ENCODE data around the gene TMEM116. TPM values are rescaled to one million over a fixed set of nuclear protein-coding genes. Genes with fewer than 3 reads are reported as not detected.

TMEM116 gene
- total and polyA plus RNA-seq, 7 donors, result 3.0 to 16.6 (median 7.5) TPM

DNA sequence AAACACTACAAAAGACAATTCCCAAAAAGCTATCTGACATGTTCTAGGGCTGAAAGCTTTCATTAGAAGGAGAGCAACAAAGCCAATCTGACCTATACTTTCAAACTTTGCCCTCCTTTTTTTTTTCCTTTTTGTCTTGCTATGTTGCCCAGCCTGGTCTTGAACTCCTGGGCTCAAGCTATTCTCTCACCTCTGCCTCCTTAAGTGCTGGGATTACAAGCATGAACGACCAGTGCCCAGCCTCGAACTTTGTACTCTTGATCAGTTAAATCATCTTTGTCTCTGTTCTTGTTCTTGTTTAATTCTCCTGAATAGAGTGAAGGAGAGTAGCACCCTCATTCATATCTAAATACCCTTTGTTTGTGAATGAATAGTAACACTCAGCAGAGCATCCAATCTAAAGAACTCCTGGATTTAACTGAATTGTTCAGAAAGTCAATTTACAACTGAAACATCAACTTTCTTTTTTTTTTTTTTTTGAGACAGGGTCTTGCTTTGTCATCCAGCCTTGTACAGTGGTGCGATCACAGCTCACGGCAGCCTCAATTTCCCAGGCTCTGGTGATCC, 22.3 kb upstream of the TMEM116 start:
- H3K27me3 ChIP-seq, result no peaks in the 10 kb centered on the region
- no peaks in the 10 kb centered on the region for H3K9me3 ChIP-seq
- no peaks in the 10 kb centered on the region for H3K4me1 ChIP-seq
- peaks cover 31 to 100% (median 37%) of the 10 kb centered on the region in 4 donors for H3K36me3 ChIP-seq
- TF ChIP-seq, protein P1, sequence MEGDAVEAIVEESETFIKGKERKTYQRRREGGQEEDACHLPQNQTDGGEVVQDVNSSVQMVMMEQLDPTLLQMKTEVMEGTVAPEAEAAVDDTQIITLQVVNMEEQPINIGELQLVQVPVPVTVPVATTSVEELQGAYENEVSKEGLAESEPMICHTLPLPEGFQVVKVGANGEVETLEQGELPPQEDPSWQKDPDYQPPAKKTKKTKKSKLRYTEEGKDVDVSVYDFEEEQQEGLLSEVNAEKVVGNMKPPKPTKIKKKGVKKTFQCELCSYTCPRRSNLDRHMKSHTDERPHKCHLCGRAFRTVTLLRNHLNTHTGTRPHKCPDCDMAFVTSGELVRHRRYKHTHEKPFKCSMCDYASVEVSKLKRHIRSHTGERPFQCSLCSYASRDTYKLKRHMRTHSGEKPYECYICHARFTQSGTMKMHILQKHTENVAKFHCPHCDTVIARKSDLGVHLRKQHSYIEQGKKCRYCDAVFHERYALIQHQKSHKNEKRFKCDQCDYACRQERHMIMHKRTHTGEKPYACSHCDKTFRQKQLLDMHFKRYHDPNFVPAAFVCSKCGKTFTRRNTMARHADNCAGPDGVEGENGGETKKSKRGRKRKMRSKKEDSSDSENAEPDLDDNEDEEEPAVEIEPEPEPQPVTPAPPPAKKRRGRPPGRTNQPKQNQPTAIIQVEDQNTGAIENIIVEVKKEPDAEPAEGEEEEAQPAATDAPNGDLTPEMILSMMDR (IDR thresholded peaks at IDR 0.05), result no peak
- no peak for TF ChIP-seq POLR2A (IDR thresholded peaks at IDR 0.05)
- no peak for TF ChIP-seq EP300 (IDR thresholded peaks at IDR 0.05)
- no peak for TF ChIP-seq POLR2AphosphoS5 (IDR thresholded peaks at IDR 0.05)
- no peak overlapping the region for H3K4me3 ChIP-seq
- DNase-seq, result no peak
- no peak overlapping the region for H3K27ac ChIP-seq
- intact Hi-C loops (cut with DNase I), result no loop called here
- WGBS, 2 donors, result 69 to 86% methylated on average over 4 of the region's 4 CpGs

- H3K4me3 ChIP-seq, result no peak overlapping the region
- TF ChIP-seq EP300 (IDR thresholded peaks at IDR 0.05), result no peak
- TF ChIP-seq, protein P1 (IDR thresholded peaks at IDR 0.05), result no peak
- no peak for TF ChIP-seq POLR2AphosphoS5 (IDR thresholded peaks at IDR 0.05)
- no peaks in the 10 kb centered on the region for H3K4me1 ChIP-seq
- peaks cover 20 to 98% (median 26%) of the 10 kb centered on the region in 4 donors for H3K36me3 ChIP-seq
- H3K27ac ChIP-seq, result no peak overlapping the region
- no peaks in the 10 kb centered on the region for H3K9me3 ChIP-seq
- WGBS, 2 donors, result 91 to 94% methylated on average over 5 of the region's 5 CpGs
- no peaks in the 10 kb centered on the region for H3K27me3 ChIP-seq
- no peak for DNase-seq
- intact Hi-C loops (cut with DNase I), result no loop called here
Measured at GRCh38 chr12:112032292-112032691, 19.3 kb upstream of the TMEM116 start.

GRCh38 chr12:112031472-112031871, 18.5 kb upstream of the TMEM116 start:
- Histone ChIP-seq H3K36me3 (peaks cover 20 to 91% (median 26%) of the 10 kb centered on the region in 4 donors), H3K9me3 (no peaks in the 10 kb centered on the region), H3K27me3 (no peaks in the 10 kb centered on the region), H3K27ac (no peak overlapping the region), H3K4me1 (no peaks in the 10 kb centered on the region), H3K4me3 (no peak overlapping the region)
- intact Hi-C loops (cut with DNase I), result no loop called here
- no peak for DNase-seq
- no peak for TF ChIP-seq EP300 (IDR thresholded peaks at IDR 0.05)
- no peak for TF ChIP-seq POLR2A (IDR thresholded peaks at IDR 0.05)
- WGBS, 2 donors, result 83 to 89% methylated on average over 2 of the region's 2 CpGs

- Histone ChIP-seq H3K36me3 (peaks cover 12 to 73% (median 23%) of the 10 kb centered on the region in 4 donors), H3K4me1 (no peaks in the 10 kb centered on the region), H3K4me3 (no peak overlapping the region), H3K9me3 (no peaks in the 10 kb centered on the region), H3K27me3 (no peaks in the 10 kb centered on the region), H3K27ac (no peak overlapping the region)
- WGBS, 2 donors, result 87 to 89% methylated on average over 2 of the region's 2 CpGs
- intact Hi-C loops (cut with DNase I), result no loop called here
- TF ChIP-seq, protein P1 (IDR thresholded peaks at IDR 0.05), result no peak
- TF ChIP-seq POLR2AphosphoS5 (IDR thresholded peaks at IDR 0.05) (no peak), POLR2A (IDR thresholded peaks at IDR 0.05) (no peak), EP300 (IDR thresholded peaks at IDR 0.05) (no peak)
- DNase-seq, result no peak
Measured at GRCh38 chr12:112029301-112029700, 16.3 kb upstream of the TMEM116 start.

DNA sequence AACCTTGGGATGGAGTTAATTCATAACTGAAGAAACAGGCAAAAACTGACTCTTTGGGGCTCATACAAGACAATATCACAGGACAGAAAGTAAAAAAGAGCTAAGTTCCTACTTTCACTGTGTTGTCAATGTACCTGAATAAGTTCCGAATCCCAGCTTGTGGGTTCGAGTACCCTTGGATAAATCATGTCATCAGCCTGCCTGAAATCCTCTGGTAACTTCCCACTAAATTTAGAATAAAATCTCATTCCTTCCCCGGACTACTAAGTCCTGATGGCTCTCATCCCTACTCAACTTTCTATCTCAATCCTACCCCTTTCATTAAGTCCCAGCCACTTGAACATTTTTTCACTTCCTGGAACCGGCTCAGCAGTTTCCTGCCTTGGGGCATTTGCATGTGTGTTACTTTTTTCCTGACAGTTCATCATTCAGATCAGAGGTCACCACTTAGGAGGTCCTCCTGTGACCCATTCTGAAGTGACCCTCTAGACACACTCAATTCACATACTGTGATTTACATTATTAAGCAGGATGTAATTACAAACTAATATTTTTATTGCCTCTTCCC, 12.9 kb upstream of the TMEM116 start:
- H3K27ac ChIP-seq, result no peak overlapping the region
- no peak for DNase-seq
- WGBS, 2 donors, result 76 to 84% methylated on average over 4 of the region's 4 CpGs
- no peaks in the 10 kb centered on the region for H3K4me1 ChIP-seq
- no peak for TF ChIP-seq EP300 (IDR thresholded peaks at IDR 0.05)
- TF ChIP-seq, protein P1 (IDR thresholded peaks at IDR 0.05), result no peak
- no peak for TF ChIP-seq POLR2AphosphoS5 (IDR thresholded peaks at IDR 0.05)
- no peak for TF ChIP-seq POLR2A (IDR thresholded peaks at IDR 0.05)
- H3K4me3 ChIP-seq, result no peak overlapping the region
- H3K36me3 ChIP-seq, result peaks cover 3 to 71% (median 14%) of the 10 kb centered on the region in 4 donors
- H3K27me3 ChIP-seq, result no peaks in the 10 kb centered on the region
- H3K9me3 ChIP-seq, result no peaks in the 10 kb centered on the region
- intact Hi-C loops (cut with DNase I), result no loop called here

Measured in sigmoid colon (tissue), 7 donors.